DMS53 treated with DMSO at 0.1 percent for 48 hours (cell line): Measurements from ENCODE around the gene TMEM107.

ENCODE experiments used
- DNase-seq: peaks from one replicate; lab custom pipeline; 2025; ENCODE audit not compliant: unreplicated experiment; lab: John Stamatoyannopoulos, UW

The TMEM107 gene

DNA sequence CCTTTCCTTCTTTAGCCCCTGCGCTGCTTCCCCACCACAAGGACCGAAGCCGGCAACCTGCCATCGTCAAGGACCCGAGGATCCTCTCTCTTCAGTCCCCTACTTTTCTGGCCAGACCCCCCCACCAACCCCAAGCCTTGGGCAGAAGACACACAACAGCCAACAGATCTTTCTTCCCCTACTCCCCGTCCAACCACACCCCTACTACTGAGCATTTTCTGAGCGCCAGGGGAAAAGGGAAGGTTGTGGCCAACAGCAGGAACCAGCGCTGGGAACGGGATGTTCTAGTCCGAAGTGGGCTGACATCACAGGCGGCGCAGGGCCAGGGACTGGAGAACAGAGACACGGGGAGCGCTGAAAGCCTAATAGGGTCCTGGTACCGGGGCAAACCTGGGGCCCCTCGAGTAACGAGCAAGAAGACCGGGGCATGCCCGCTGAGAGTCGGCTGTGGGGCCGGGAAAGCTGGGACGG lies 24.5 kb downstream of the TMEM107 start:
- DNase-seq = peak; percentile 62

- DNase-seq = peak; percentile 75
Observed at GRCh38 chr17:8151120-8151640, 25.0 kb downstream of the TMEM107 start.

- no peak for DNase-seq
Observed at GRCh38 chr17:8150194-8151119, 25.7 kb downstream of the TMEM107 start.

DNA sequence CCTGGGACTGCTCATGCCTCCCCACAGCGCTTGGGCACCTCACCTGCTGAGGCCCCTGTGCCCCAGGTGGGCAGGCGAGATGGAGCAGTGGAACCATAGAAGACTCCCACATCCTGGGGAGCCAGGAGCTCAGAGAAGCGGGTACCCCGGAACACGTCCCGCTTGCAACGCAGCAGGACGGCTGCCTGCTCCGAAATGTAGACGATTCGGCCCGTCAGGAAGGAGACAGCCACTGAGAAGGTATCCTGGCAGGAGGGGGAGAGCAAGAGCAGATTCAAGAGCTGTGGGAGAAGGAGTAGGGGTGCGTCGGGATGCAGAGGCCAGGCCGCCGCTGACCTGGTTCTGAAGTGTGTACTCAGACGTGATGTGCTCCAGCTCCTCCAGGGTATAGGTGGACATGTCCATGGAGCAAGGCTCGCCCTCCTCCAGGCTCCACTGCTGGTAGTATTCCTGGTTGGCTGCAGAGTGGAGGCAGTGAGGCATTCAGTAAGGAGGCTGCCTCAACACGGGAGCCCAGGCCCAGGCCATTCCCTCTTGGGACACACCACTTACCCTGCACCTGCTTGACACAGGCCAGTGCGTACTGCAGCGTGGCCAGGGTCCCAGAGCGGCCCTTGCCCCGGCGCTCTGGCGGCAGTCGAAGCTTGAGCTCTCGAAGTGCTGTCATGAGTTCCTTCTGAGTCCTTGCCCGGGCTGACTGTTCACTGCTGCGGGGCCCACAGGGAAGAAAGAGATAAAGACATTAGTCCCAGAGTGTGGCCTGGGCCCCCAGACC lies 26.6 kb downstream of the TMEM107 start:
- DNase-seq = no peak

DNA sequence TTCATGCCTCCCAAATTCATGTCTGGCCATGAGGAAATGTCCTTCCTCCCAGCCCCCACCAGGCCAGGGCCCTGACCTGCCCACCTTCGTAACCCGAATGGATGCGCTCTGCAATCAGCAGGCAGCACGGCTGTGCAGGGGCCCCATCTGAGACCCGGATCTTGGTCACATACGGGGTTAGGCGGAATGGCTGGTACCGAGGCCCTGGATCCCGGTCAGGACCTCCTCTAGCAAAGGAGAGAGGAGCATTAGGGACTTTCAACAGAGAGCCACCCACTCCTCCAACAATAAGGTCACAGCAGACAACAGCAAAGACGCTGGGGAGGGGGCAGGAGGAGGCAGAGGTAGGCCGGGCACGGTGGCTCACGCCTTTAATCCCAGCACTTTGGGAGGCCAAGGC lies 27.6 kb downstream of the TMEM107 start:
- no peak for DNase-seq

DNA sequence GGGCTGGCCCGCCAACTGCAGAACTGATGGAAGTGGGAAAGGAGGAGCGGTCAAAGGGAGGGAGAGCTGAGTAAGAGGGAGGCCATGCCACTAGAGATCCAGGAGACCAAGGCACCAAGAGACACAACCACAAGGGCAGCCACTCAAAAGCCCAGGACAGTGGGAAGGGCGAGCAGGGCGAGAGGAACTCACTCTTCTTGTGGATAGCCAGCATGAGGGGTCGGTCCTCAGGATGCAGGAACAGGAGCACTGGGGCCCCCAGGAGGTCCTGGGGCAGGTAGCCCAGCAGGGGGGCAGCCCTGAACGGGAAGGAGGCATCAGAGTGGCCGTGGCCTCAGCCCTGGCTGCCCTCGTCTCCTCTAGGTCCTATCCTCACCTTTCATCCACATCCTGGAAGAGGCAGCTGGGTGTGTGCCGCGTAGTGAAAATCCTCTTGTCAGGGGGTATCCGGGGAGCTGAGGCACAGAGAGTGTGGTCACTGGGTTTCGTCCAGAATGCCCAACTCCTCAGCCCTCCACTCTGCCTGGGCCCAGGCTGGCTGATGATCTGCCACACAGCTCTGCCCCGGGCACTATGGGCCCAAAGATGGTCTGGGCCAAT lies 28.3 kb downstream of the TMEM107 start:
- no peak for DNase-seq

DNA sequence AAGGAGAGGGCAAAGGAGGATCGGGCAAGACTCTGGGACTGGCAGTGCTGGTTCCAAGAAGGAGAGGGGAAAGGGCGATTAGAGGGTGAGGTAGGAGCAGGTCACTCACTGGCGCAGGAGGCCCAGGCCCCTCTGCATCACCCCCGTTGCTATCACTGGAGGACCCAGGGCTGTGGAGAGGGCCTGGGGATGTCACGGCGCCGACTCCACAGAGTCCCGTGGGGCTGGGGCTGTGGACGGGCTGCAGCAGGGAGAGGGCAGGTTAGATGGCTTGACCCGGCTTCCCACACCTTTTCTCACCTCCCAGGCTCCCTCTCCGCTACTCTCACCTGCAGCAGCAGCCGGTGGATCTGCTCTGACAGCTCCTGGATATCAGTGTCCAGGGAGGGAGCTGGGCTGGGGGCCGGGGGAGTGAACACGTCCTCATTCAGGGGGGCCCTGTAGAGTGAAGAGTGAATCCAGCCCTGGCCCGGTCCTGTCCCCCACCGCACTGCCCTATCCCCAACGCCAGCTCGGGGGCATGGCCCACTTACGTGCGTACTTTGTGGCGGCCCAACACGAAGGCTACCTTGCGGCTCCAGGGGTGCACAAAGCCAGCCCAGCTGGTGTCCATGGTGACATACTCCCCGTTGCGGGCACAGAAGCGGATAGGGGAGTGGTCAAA lies 28.9 kb downstream of the TMEM107 start:
- DNase-seq = no peak

DNA sequence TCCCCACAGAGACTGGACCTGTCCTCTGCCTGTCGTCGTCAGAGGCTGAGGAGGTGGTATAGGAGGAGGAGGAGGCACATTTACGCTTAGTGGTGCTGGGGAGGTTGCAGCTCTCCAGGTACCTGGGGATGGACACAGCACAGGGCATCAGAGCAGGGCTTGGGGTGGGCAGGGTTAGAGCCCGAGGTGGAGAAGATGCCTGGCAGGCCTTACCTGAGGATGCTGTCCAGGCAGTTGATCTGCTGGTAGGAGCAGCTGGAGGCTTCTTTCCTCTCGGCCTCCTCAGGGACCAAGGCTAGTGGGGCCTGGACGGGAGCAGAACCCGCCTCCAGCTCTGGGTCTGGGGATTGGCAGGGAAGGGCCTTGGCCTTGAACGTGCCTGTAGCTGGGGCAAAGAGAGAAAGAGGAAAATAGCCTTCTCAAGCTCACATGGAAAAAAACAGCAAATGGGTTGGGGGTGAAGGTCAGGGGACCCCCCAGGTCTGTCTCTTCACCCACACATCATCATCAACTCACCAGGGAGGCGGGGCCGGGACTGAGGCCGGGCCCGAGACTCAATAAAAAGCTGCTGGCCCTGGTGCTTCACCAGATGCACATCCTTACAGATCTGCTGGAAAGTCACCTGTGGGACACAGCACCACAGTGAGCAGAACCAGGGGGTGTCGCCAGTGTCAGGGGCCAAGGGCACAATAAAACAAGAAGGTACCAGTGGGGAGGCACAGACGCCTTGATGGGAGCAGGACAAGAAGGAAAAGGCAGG lies 29.6 kb downstream of the TMEM107 start:
- DNase-seq = no peak

GRCh38 chr17:8145811-8146210 lies 30.4 kb downstream of the TMEM107 start:
- DNase-seq = no peak

DNA sequence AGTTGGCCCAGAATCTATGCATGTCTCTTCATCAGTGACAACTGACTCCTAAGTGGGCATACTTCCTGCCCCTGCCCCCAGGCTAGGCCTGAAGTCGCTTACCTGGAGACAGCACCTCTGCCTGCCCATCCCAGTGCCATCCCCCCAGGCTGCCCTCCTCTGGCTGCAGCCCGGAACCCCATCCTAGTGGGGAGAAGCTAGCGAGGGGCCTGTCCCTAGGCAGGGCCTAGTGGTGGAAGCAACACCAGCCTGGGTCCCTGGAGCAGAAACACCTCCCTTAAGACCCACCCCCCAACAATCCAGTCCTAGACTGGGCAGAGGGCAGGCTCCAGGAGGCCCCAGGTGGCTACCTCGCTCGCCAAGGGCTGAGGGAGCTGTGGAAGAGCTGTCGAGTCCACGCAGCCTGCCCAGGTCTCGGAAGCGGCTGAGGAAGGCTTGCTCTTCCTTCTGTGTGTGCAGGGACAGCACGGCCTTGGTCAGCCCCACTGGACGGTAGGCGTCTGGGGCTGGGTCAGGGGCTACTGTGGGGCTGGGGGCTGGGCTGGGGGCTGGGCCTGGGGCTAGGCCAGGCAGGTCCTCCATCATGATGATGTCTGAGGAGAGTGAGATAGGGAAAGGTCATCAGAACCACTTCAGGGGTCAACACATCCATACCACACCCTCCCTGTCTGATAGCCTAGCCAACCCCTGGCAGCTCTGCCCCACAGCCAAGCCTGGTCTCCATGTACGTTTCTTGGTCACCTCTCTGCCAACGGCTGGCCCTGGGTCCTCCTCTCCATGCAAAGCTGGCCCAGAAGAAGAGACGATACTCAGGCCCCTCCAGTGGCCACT lies 31.6 kb downstream of the TMEM107 start:
- no peak for DNase-seq

DNA sequence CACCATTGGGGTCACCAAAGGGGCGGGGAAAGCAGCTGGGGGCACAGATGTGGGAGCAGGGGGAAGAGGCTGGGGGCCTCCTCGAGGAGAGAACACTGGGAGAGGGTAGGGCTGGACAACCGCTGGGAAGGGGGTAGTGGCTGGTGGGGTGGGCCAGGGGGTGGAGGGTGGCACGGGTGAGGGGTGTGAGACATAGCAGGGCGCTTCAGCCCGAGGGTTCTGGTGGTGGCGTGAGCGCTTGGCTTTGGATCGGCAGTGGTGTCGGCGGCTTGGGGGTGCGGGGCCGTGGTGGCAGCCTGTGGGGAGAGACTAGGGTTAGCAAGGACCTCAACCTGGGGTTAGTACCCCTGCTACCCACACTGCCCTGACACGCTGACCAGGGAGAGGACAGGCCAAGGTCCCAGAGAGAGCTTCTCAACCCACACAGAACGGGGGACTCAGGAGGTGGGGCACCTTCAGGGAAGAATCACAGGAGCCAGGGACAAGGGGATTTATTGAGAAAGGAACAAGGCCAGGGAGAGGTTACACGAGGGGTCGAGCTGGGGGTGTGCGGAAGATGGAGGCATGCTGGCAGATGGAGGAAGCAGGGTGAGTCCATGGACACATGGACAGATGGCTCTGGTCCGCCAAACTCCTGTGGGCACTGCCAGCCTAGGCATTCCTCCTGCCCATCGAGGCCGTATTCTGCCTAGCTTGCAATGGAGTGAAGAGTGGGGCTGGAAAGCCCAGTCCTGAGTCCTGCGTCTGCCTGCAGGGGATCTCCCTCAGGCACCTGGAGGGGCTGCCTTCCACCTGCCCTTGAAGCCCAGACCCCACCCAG lies 32.4 kb downstream of the TMEM107 start:
- no peak for DNase-seq

DNA sequence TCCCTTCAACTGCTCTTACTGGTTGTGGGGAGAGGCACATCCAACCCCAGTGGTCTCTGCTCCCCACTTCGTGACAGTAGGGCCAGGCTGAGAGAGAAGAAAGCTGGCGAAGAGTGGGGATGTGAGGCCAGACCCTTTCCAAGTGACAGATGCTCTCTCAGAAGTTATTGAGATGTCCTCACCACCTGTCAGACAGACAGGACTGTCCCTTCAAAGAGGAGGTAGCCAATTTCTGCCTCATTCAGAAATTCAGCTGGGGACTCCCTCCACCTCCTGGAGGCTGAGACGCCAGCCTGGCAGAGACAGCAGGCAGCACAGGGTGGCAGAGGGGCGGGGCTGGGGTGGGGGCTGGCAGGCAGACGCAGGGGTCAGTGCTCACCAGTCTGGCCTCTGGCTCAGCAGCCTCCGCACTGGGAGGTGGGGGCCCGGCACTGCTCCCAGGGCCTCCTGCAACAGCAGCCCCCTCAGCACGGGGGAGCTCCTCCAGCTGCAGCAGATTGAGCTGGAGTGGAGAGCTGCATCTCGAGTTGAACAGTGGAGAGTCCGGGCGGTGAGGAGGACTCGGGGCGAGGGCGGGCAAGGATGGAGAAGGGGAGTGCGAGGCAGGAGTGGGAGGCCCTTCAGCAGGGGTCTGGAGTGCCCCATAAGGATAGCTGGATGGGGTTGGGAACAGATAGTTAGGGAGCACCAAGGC lies 33.1 kb downstream of the TMEM107 start:
- DNase-seq = no peak

DNA sequence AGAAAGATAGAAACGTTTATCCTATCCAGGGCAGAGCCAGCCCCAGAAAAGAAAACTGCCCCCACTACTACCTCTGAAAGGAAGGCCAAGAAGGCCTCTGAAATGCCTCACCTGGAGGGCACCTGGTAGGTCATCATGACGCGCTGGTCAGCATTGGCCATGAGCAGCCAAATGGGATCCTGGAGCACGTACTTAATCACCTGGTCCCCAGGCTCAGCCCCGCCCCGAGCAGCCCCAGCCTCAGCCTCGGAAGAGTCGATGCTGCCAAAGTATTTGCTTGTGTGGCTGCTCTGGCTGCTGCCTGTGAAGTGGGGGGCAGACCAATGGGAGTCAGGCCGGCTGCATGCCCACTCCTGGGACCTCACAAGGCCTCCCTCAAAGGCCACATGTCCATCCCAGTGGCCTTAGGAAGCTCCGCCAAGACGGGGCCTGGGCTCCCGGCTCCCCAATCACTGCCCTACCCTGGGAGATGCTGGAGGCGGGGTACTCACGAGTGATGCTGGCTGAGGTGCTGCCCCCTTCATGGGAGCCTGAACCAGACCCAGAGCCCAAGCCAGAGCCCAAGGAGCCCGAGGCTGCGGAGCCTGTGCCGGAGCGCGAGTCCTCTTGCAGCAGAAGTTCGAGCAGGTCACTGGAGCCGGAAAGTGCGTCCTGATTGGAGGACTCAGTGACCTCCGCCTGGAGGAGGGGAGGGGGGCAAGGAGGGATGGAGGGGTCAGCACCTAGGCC lies 33.9 kb downstream of the TMEM107 start:
- DNase-seq = no peak

DNA sequence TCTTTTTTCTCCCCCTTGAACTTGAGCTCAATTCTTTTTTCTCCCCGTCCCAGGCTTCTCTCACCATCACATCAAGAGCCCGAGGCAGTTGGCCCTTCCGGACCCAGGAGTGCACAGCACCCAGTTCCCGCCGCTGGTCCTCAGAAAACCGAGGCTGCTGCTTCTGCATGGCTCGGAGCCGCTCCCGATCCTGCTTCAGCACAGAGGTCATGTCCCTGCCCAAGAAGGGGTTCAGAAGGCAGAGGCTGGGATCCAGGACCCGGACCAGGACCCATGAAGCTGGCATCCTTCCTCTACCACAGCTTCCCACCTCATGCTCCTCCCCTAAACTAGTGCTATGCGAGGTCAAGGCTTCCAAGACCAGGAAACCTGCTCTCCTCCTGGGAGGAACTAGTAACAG lies 34.4 kb downstream of the TMEM107 start:
- DNase-seq = no peak

GRCh38 chr17:8141045-8141444 lies 35.1 kb downstream of the TMEM107 start:
- DNase-seq = no peak

- no peak for DNase-seq
Observed at GRCh38 chr17:8140065-8141029, 35.8 kb downstream of the TMEM107 start.
